NCI-H146 (cell line): ENCODE measurements around the gene STON2.

Experiments
- DNase-seq: peaks from one replicate; lab custom pipeline; 2025; lab: John Stamatoyannopoulos, UW

STON2 gene

DNA sequence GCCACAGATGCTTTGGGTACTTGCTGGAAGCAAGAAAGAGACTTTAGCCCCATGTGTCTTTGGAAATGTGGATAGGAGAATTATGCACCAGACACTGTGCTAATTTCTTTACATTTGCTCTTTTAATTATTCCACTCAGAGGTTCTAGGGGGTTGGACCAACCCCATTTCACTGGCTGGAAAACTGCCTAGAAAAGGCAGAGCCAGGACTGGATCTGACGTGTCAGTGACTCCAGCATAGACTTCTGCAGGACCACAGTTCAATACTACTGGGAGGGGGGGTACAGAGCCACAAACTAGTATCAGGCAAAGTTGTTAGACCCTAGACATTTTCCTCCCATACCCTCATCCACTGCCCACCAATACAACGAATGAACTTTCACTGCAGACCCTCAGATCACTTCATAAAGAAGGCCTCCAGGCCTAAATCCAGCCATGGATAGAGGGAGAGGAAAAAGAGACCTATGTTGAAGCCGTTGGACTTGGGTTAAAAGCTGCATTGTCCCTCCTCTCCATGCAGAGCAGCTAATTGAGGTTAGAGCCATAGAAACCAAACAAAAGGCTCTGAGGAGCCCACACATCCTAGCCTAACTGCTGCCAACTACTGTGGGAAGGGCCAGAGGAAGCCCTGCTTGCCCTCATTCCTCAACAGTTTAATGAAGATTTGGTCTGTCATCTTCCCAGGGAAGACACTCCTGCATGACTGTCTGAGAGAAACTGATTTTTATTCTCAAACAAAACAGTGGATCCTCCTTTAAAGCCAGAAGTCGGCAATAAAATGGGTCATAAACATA is 68.7 kb downstream of the STON2 start:
- DNase-seq: peak; percentile 38

DNA sequence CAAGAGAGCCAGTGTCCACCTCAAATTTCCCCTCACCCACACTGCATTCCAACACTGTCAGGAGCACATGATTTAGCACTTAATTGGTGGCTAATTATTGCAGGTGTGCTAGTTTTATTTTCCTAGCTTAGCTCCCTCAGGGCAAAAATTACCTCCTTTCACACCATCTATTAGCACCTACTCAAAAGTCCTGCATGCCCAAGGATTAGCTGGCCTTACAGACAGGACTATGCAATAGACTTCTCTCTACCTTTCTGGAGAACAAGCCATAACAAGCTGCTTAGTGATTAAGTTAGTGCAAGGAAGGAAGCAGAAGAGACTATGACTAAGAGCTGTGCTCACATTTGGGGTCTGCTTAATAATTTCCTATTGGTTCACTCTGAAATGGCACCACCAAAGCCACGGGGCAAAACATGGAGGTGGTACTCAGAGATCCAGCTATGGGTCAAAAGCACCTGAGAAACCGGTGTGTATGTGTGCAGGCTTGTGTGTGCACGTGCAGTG is 69.5 kb downstream of the STON2 start:
- DNase-seq: peak; percentile 50

DNA sequence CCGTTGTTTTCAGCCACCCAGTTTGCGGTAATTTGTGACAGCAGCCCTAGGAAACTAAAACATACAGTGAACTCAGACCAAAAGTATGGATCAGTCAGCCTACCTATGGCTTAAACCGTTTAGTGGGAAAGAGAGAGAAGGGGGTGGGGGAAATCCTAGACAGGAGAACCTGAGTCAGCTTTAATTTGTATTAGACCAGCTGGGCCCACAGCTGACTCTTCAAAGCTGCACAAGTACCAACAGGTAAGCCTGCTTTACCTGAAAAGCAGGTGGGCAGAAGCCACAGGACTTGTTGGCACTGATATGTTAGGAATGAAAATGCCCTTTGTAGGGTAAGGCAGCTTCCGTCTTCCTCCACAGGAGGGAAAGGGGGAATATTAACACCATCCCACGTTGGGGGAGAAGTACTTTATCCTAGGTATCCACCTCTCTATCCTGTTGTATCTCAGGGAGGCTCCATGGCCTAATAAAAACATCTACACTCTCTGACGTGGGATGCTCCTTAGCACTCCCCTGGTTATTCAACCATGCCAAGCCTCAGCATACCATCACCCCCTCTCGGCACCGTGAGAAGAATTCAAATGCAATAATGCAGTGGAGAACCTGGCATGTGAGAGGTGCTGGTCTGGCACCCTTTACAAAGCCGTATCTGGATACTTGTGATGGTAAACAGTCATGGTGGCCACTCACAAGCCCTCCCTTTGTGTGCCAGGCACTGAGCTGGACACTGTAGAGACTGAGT is 70.3 kb downstream of the STON2 start:
- DNase-seq: no peak

DNA sequence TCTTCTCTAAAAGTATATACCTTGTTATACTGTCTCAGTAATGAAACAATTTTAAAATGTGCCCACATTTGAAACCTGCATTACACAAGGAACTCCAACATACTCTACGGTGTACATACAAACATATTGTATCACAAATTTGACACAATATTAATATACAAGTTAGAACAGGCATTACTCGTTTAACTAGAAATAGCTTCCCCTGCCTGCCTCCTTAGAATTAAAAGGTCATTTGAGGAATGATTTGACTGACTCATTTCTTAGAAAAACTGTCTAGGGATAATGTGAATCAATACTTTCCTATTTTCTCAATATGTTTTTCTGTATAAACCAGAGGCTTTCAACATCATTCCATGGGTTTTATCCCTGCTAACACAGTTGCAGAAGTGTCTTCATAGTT is 73.7 kb downstream of the STON2 start:
- DNase-seq: no peak

DNA sequence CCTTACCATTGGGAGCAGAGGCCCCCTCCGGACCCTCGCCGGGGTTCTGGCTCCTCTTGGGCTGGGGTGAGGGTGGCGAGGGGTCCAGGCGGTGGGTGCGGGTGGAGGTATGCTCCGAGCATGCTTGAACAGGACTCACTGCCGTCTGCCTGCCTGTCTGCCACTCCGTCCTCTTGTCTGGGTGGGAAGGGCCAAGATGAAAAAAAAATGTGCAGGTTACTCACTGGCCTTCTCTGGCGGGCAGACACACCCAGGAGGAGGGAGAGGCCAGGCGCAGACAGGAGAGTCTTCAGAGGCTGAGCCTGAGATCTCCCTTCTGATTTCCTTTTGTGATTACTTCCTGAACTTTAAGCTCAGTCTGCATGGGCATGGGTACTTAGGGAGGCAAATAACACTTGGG is 76.1 kb downstream of the STON2 start:
- DNase-seq: peak; percentile 85

DNA sequence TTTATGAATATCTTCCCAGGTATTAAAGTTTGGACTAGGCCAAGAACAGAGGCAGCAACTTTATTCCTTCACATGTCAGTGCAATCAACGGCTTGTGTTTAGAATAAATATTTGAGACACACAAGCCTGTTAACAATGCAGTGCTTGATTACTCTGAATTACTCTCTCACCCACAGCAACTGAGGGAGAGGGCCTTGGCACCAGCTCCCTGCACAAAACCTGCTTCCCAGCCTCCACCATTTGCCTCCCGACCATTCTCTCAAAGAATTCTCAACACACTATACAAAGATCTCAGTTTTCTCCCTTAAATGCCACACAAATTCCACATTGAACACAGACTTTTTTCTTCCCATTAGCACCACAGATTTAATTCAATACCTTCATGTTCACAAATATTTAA is 77.0 kb downstream of the STON2 start:
- no peak for DNase-seq

DNA sequence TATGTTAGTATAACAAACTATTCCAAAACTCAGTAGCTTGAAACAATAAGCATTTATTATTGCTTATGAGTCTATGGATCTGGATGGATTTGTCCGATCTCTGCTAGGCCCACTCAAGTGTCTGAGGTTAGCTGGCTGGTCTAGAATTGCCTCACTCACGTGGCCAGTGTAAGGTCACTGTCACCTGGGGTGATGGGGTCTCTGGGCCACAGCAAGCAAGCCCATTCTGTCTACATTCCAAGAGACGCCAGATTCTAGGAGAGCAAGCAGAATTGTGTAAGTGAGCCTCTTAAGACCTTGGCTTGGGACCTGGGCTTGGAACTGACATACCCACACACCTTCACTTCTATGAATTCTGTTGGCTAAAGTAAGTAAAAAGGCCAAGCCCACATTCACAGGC is 80.2 kb downstream of the STON2 start:
- DNase-seq: no peak

DNA sequence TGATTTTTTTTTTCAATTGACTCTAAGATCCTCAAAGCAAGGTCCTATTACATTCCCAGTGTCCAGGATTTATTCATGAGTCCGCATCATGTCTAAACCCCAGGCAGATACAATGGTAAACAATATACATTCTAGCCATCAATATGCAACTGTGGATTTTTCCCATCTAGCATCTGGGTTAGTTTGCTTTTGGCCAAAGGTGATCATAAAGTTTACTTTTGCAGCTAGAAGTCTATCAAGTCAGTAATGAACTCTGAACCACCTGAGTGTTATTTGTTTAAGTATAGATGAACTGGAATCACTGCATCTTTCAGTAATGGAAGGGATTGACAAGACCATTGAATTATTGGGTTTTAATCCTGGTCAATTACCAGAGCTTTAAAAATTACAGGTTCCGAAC is 80.8 kb downstream of the STON2 start:
- DNase-seq: no peak

DNA sequence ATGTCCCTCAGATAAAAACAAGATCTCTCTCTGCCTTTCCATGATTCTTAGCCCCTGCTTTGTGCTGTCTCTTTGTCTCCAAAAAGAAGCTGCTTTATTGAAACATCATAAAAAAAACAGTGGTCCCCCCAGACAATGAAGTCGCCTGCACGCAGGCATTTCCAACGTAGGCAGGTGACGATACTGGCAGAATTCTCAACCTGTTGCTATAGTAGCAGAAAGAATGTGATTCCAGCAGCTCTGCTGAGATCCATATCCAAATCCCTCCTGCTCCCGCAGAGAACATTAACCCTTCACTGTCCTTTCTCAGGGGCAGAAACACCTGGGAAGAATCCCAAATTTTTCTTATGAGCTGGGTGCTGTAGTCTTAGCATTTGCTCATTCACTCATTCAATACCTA is 84.8 kb downstream of the STON2 start:
- peak; percentile 70 for DNase-seq

DNA sequence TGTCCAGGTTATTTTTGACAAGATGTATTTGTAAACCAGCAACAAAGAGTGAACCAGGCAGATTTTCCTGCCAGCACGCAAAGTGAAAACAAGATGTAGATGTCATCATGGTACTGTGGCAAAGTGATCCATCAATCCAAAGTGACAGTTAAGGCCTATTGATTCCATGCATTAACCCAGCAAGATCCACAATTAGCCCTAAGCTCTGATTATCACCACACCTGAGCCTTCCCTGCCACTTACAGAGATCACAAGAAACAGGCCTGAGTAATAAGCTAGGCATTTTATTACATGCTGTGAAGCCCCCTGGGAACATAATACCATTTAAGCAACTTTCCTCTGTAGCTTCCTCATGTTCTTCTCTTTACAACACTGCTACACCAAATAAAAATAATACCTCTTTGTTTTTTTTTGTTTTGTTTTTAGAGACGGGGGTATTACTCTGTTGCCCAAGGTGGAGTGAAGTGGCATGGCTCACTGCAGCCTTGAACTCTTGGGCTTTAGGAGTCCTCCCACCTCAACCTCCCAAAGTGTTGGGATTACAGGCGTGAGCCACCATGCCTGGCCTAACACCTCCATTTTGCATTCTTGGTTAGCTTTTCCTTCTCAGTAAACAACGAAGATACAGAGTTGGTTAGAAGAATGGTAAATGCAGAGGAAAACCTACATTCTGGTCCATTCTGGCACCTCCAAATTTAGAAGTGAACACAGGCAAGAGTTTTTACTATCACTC is 85.5 kb downstream of the STON2 start:
- DNase-seq: peak; percentile 65

DNA sequence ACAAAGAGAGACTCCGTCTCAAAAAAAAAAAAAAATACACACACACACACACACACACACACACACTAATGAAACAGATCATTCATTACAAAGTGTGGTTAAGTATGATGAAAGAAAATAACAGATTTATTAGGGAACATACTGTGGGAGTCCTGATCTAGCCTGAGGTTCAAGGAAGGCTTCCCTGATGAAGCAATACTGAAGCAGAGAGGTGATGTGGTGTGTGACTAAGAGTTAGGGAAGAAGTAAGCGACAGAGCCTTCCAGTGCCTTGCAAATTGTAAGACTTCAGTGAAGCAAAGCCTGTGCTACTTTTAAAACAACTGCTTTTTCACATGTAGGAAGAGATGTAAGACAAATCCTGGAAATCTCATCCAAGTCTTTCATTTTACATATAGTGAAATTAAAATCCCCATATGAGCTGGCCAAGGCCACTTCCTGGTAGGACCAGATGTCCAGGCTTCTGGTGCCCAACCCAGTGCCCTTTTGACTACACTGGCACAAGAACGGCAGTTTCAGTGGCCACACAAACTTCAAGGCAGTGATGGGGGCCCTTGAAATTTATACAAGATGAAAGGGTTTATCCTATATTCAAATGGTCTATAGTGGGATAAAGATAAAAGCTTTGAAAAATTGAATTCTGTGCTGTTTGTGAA is 86.2 kb downstream of the STON2 start:
- no peak for DNase-seq

DNA sequence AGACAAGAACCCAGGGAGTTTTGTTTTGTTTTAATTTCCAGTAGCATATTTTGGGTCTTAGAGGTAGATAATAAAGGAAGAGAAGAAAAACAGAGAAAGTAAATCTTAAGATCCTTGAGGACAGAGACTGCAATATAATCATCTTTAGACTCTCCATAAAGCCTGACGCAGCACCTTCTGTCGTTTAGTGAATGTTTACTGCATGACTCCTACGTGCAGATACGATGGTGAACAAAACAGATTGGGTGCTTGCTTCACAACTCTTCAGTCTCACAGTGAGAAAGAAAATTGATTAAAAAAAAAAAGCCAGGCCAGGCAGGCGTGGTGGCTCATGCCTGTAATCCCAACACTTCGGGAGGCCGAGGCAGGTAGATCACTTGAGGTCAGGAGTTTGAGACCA is 86.9 kb downstream of the STON2 start:
- no peak for DNase-seq

DNA sequence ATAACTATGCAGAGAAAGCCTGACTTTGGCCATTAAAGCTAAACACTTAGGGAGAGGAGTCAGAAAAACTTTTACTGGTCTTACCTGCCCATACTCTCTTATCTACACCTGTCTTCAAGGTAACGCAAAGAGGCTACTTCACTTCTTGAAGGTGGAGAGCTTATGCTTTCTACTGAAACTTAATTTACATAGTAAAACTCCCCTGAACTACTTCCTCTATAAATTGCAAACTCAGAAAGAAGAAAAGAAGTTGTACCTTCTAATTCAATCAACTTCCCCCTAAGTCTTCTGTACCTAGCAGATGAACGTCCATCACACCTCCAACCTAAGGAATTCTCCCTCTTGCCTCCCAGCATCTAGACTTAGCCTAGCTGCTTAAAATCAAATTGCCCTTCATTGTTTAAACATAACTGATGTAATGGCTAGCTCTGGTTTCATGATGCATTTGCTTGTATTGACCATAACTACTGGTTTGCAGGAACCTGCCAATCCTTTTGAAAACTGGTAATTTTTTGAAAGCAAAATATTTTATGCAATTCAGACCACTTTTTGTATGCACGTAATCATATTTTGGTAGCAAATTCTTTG is 87.7 kb downstream of the STON2 start:
- no peak for DNase-seq

DNA sequence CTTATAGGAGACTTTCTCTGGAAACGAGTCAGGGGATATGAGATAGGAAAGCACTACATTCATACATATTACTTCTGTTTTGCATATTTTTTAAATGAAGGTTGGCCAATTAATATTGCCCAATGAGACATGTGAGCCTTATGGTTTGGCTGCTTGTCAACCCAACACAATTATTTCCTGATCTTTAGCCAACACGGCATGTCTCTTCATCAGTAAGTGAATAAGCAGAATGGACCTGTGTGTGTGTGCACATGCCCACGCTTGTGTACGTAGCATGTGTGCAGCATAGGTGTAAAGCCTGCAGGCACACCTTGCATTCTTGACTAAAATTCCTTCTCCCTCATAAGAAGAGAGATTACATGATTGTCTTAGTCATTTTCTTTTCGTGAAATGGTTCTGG is 88.3 kb downstream of the STON2 start:
- DNase-seq: no peak

DNA sequence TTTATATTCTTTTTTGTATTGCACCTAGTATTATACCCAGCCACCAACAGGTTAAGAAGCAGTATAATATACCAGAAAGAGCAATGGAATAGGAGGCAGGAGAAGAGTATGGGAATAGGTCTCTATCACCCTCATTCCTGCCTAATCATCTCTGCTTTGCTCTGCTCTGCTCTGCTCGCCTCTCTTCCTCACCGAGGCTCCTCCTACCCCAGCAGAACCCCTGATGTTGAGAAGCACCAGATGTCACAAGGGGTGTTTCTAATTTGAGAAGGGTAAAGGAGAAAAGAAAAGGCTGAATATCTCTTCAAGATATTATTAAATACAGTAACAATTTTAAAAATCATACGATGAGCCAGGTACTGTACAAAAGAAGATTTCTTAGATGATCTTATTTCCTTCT is 89.0 kb downstream of the STON2 start:
- DNase-seq: no peak

DNA sequence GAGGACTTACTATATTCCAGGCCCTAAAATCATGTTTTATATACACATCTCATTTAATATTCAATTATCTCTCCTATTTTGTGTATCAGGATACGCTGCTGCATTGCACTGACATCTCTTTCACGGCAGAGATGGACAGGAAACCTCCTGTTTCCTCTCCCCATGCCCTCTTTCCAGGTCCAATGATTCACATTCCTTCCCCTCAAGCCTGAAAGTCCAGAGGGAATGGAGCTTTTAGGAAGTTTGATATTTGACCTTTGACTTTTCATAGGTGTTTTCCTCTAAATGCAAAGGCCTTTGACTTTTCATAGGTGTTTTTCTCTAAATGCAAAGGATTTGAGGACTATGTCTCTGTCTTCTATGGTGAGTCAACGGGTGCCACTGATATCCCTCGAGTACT is 89.5 kb downstream of the STON2 start:
- no peak for DNase-seq

DNA sequence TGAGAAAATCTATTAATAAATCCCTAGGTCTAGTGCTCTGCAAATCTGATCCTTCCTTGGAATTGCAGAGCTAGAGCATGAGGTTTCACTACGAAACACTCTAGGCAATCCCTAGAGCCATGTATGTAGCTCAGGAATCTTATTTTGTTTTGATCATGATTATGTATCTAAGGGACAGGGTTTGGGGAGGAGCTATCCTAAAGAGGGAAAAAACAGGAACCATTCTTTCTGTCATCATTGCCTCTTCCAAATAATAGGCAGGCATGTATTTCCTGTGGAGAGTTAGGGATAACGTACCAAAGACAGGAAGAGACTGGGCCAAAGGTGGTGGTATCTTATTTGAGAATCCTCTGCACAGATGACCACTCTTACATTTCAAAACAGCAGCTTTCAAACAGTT is 90.6 kb downstream of the STON2 start:
- DNase-seq: no peak

DNA sequence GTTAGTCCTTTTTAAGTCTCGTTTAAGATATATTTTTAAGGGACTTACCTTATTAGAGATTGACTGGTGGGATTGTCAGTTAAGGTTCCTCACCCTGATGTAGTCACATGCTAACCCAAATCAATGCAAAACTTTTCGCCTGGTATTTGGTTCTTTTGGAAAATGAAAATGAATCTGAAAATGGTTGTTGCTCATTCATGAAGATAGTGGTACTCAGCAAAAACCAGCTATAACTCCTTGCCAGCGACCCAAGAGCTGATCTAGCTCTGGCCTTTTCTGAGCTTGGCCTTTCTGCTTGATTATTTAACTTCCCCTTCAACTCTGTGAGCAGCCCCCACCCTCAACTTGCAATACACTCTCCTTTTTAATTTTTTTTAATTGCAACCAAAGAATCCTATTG is 94.4 kb downstream of the STON2 start:
- DNase-seq: no peak

DNA sequence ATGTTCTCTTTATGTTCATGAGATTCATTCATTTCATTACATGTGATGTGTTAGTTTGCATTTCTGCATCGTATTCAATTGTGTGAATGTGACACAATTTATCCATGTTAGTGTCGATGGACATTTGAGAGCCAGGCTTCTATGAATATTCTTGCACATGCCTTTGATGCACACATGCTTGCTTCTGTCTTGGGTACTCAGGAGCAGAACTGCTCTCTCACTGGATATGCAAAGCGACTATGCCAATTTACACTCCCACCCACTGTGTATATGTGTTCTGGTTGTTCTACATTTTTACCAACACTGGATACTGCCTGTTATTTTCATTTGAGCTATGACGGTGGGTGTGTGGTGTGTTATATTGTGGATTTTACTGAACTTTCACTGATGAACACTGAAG is 95.1 kb downstream of the STON2 start:
- DNase-seq: no peak

DNA sequence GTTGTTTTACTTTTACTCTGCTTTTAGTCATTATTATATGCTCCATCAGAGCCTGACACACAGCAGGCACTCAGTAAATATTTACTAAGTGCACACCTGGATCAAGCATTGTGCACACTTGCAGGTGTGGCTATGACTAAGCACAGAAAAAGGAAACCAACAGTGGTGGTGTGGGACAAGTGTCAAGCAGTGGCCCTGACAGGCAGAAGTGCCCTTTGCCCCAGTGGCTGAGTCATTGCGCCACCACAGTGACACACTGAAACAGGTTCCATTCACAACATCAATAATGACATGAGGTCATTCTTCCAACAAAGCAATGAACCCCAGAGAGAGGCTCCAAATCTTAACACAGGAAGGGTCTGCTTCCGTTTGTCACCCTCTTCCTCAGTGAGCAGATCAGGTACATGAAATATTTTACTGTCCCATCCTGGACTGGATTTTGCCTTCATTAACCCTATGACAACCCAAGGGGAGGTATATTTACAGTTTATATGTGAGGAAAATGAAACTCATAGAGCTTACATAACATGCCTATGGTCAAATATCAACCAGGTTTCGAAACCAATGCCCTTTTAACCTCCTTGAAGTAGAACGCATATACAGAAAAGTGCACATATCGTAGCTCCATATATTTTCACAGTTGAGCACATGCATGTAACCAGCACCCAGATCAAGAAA is 96.7 kb downstream of the STON2 start:
- DNase-seq: peak; percentile 90

DNA sequence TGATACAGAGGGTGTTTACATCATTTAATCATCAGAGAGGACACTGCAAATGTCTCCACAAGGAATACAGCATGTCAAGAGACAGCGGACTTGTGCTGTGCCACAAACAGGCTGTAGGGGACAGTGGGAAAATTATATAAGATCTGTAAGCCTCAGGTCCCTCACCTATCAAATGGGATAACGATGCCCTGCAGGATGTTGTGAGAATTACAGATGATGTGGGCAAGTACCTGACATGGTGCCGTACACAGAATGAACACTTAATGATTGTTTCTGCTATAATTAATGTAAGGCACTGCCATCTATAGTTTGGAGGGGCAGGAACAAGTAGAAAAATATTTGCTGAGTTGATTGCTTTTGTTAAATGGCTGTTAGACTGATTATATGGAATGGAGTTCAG is 97.5 kb downstream of the STON2 start:
- DNase-seq: peak; percentile 74
